GM19452 (cell line): ENCODE data around the gene MOB1B.
"Not testable (repeated sequence)": the region's sequence is repeated elsewhere in the genome, so short reads cannot be mapped to it uniquely, and the experiment has no call there.

ENCODE experiments used
- ATAC-seq: cut with Tn5 transposase; IDR thresholded peaks from one replicate; pipeline ENCODE4 v1.9.1; 2021; ENCODE audit not compliant: unreplicated experiment

MOB1B gene

DNA sequence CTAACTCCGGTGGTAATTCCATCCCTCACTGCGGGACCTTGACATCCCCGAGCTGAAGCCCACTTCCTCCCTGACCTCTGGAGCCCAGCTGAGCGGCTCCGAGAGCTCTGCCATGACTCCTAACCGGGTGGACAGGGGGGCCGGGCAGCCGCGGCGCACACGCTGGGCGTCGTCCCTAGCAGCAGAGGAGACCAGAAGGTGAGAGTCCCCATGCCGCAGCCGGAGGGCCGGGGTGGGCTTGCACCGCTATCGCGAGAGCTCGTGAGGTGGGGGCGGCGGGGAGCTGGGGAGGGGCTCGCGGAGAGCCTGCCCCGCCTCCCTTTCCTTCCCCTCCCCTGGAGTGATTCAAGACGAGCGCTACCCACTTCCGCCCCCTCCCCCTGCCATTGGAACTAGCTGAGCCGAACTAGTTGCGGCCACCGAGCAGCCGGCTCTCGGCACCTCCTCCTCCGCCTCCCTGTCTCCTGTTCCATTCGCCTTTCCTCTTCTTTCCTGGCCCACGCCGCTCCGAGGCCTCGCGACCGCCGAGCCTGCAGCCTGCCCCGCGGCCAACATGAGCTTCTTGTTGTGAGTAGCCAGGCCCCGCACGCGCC is at the start of gene MOB1B:
TSS of gene MOB1B (plus strand) at position 386 of the 593 bp plus-strand sequence. CDS start at position 554, 168 bp downstream.
- ATAC-seq: peak; percentile 86

DNA sequence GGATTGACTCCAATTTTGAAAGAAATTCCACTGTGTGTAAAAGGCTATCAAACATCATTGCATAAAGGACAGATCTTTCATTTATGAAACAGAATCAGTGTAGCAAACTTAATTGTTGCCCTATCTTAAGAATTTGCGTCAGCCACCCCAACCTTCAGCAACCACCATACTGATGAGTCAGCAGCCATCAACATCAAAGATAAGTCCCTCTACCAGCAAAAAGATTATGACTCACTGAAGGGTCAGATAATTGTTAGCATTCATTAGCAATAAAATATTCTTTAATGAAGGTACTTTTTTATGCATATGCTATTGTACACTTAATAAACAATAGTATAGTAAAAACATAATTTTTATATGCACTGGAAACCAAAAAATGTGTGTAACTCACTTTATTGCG is 46.7 kb upstream of the MOB1B start:
- ATAC-seq: no peak

DNA sequence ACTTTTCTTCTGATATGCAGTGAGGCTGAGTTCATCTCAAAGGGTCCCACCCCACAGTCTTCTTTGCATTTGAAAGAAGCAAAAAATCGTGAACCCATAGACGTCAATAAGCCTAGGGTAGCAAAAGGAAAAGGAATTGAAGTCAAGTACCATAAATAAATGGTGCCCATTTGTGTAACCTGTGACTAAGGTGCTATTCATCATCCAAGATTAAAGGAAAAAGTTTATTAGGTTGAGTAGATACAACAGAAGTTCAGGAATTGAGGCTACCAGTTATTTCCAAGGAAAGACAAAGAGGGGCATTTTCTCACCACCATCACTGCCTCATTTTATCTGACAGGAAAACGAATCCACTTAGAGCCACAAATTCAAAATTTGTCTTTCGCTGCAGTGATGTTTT is 43.7 kb upstream of the MOB1B start:
- ATAC-seq: no peak

DNA sequence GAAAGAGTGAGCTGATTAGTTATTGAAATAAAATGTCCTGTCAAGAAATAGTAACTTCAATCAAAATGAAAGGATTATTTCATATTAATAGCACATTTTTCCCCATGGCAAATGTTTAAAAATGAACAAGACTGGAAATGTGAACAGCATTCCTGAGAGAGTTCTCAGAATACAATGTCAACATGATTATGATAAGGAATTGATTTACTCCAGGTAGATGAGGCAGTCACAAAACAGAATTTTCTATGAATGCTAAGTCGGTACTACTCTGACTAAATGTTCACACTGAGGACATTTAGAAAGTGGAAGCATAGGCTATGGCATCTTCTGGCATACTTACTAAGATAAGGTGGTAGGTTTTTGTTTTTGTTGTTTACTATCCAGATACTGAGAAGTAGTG is 43.1 kb upstream of the MOB1B start:
- no peak for ATAC-seq

DNA sequence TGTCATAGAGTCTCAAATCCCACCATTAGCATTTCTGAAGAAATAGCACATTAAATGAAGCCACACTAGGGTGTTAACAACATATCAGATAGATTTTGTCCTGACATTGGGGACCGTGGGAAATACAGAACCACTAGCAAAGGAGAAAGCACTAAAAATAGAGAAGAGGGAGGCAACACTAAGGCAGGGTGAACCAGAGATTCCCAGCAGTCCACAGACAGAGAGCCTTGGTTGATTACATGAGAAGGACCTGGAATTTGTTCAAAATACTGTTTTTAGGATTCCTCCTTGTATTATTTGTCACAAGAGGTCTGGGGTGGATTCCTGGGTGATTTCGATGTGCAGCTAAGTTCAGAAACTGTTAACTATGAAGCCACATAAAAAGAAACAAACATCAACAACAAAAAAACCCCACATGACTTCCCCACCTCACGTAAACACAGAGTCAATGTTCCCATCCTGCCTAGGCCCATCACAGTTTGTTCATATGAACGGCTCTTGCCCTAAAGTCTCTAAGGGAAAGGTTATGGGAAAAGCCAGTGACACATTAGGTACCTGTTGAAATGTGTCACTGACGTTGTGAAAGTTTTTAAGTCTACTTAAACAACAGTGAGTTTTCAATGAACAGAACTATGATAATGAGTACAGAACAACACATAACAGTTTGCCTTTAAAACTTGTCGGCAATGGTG is 38.9 kb upstream of the MOB1B start:
- no peak for ATAC-seq

DNA sequence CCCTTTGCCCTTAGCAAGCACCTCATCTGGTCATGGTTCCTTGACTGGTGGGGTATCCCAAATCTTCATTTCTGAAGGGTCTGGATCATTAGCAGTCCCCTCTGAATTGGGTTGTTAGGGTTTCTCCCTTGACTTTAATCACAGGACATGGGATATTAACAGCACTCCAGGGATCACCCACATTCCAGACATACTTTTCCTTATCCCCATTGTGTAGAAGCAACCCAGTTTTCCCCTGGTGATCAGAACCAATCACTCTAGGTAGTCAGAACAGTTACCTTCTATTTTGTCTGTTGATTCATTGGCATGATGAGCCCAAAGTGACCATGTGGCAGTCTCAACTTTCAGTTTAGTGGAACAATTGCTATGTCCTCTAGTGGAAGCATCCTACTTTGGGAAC is 33.4 kb upstream of the MOB1B start:
- ATAC-seq: no peak

GRCh38 chr4:70873216-70873615 is 29.0 kb upstream of the MOB1B start:
- no peak for ATAC-seq

- peak; percentile 61 for ATAC-seq
These were observed 27.7 kb upstream of the MOB1B start for GRCh38 chr4:70874268-70875156.

- ATAC-seq: no peak
These were observed 24.6 kb upstream of the MOB1B start for GRCh38 chr4:70877556-70877955.

- no peak for ATAC-seq
These were observed 21.4 kb upstream of the MOB1B start for GRCh38 chr4:70880739-70881138.

DNA sequence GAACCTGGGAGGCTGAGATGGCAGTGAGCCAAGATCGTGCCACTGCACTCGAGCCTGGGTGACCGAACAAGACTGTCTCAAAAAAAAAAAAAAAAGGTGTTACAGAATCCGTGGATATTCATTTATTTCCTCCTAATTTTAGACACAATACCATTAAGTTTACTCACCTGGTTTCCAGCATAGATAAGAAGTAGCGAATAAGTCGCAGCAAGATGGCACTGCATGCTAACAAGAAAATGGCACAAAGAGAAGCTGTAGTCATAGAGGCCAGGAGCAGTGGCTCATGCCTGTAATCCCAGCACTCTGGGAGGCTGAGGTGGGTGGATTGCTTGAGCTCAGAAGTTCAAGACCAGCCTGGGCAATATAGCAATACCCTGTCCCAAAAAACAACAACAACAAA is 17.0 kb upstream of the MOB1B start:
- ATAC-seq: no peak

- ATAC-seq: no peak
These were observed 9.9 kb upstream of the MOB1B start for GRCh38 chr4:70892086-70892769.

DNA sequence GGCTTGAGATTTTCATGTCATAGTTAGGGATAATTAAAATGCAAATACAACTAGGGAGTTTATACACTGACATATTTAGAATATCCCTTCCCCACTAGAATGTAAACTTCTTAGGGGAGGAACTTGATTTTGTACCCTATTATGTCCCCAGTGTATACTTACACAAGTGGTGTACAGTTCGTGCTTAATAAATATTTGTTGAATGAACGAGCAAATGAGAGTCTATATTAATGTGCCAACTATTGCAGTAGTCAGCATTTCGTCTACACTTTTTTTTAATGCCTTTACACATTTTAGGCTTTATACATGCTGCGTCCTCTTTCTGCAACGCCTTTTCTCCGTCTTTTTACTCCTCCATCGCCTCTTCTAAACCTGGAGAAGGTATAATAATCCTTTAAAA is 8.4 kb upstream of the MOB1B start:
- no peak for ATAC-seq

DNA sequence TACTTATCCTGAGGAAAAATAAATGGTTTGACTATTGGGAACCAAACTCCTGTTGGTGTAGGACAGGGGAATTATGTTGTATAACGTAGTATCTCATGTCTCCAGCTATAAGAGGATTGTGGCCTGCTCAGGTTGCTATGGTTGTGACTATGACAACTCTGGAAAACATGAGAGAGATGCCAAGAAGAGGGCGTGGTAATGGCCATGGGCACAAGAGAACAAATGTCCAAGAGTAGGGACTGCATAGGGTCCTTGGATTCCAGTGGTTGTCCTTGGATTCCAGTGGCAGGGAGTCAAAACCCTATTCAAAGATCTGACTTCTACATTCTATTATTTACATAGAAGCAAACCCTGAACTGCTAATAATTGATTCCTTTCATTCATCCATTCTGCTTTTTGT is 6.8 kb upstream of the MOB1B start:
- ATAC-seq: peak; percentile 14

DNA sequence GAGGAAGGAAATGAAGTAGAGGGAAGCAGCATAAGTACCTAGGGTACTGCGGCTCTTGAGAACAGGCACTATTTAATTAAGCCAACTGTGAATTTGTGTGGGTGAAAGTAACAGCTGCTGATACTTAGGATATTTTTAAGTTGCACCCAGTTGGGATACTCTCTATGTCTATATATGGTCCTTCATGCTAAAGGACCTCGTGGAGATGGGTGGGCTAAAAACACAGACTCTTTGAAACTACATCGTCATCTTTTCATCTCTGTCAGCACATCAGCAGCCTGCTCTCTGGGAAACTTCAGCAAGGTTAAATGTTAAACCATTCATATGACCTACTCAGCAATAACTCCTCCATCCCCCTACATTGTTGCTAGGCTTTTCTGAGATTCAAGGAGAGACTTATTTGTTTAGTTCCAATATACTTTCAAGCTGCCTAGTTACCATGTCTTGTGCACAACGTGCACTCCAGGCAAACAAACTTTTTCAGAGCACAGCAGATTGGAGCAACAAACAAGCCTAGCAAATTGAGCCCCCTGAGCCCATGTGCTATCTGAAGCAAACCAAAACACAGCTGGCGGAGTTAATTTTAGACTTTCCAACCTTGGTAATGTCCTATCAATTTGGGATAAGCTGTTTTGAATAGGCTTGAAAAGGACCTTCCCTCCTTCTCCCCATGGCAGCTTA is 6.2 kb upstream of the MOB1B start:
- peak; percentile 62 for ATAC-seq

GRCh38 chr4:70898581-70898980 is 3.6 kb upstream of the MOB1B start:
- not testable (repeated sequence) for ATAC-seq

GRCh38 chr4:70901607-70901983 is 574 bp upstream of the MOB1B start:
- ATAC-seq: no peak

DNA sequence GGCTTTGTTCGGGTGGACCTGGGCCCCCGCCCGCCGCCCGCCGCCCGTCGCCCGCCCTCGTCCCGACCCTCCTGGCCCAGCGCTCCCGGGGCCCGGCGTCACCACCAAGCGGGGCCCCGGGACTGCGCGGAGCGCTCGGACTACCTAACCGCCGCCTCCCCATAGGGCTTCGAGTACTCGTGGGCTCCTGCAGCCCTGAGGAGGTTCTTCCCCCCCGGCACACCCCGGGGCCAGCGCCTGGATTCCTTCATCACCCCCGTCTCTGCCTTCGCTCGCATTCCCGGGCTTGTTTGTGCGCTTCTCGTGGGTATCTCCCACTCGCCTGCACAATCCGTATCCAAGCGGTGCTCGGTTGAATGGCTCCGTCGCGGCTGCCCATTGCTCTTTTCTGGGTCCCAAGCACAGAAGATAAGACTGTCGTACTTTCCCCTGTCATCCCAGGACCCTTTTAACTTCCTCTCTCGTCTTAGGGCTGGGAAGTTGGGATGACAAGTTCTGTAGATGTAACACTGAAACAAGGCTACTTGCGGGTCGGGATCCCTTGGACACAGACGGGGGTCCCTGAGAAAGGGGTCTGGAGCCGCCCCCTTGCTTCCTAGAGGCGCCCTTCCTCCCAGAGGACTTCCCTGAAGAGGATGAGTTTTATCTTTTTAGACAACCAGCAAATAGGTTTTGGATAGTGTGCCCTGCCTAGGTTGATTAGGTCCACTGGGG is 565 bp downstream of the MOB1B start:
- ATAC-seq: peak; percentile 53

DNA sequence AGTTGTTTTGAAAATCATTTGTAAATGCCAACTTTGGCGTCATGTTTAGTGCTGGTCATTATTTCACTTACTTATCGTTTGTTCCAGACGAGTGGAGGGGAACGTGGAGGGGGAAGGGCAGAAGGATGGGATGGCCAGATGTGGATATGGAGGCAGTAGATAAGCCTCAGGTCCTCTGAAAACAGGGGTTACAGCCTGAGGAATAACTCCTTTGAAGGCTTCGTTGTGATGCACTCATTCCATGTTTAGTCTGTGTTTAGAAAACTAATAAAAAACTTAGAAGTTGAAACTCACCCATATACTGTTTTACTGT is 1.1 kb downstream of the MOB1B start:
- no peak for ATAC-seq

DNA sequence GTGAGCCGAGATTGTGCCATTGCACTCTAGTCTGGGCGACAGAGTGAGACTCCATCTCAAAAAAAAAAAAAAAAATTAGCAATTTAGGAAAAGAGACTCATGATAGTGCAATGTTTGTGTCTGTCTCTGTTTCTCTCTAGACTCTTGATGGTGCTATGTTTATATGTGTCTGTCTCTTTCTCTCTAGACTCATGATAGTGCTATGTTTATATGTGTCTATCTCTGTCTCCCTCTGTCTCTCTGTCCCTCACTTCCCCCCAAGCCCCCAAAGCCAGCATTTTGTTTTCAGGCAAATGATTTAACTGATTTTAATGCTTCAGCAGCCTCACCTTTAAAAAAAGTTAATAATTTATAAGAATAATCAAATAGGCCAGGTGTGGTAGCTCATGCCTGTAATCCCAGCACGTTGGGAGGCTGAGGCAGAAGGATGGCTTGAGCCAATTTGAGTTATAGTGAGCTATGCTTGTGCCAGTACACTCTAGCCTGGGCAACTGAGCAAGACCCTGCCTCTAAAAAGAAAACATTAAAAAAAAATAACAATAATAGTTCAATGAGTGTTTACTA is 6.9 kb downstream of the MOB1B start:
- ATAC-seq: peak; percentile 55
